Measurements from ENCODE around the gene HACD2.

The HACD2 gene

GRCh38 chr3:123528130-123528529, 56.7 kb downstream of the HACD2 start:
- Histone ChIP-seq H3K27ac (ENCODE audit: low read depth, low read length) (no peak overlapping the region), H3K4me2 (ENCODE audit: low read depth, low read length, poor library complexity, severe bottlenecking) (no peak overlapping the region), H4K20me1 (ENCODE audit: low read depth, low read length) (no peaks in the 10 kb centered on the region), H3K79me2 (ENCODE audit: insufficient read depth, low read length) (no peaks in the 10 kb centered on the region), H3K4me3 (ENCODE audit: insufficient read depth, low read length, poor library complexity, severe bottlenecking) (no peak overlapping the region), H3K36me3 (ENCODE audit: low read length) (no peaks in the 10 kb centered on the region), H2AFZ (ENCODE audit: low read depth, low read length, severe bottlenecking) (no peak overlapping the region), H3K9ac (ENCODE audit: low read length) (no peak overlapping the region), H3K9me2 (replicated peaks; ENCODE audit: insufficient read depth, low read length) (no peaks in the 10 kb centered on the region), H3F3A (ENCODE audit: insufficient read depth) (no peaks in the 10 kb centered on the region), H3K9me3 (ENCODE audit: insufficient read depth, low read length) (no peaks in the 10 kb centered on the region), H3K27me3 (ENCODE audit: low read length) (no peaks in the 10 kb centered on the region)
- TF ChIP-seq EZH2phosphoT487 (conservative IDR thresholded peaks at IDR 0.05; ENCODE audit: low read length) = no peak
- TF ChIP-seq CTCF (IDR thresholded peaks at IDR 0.05; ENCODE audit: insufficient read depth, low read length, poor library complexity, severe bottlenecking) = no peak

- TF ChIP-seq EZH2phosphoT487 (conservative IDR thresholded peaks at IDR 0.05; ENCODE audit: low read length) = no peak
- H3K27me3 ChIP-seq (ENCODE audit: low read length) = no peaks in the 10 kb centered on the region
- no peaks in the 10 kb centered on the region for H3K9me2 ChIP-seq (replicated peaks; ENCODE audit: insufficient read depth, low read length)
- H3K36me3 ChIP-seq (ENCODE audit: low read length) = no peaks in the 10 kb centered on the region
- H4K20me1 ChIP-seq (ENCODE audit: low read depth, low read length) = no peaks in the 10 kb centered on the region
- H3K9ac ChIP-seq (ENCODE audit: low read length) = no peak overlapping the region
- no peak overlapping the region for H3K27ac ChIP-seq (ENCODE audit: low read depth, low read length)
- no peak overlapping the region for H2AFZ ChIP-seq (ENCODE audit: low read depth, low read length, severe bottlenecking)
- no peaks in the 10 kb centered on the region for H3K9me3 ChIP-seq (ENCODE audit: insufficient read depth, low read length)
- no peaks in the 10 kb centered on the region for H3F3A ChIP-seq (ENCODE audit: insufficient read depth)
- H3K4me3 ChIP-seq (ENCODE audit: insufficient read depth, low read length, poor library complexity, severe bottlenecking) = no peak overlapping the region
- H3K79me2 ChIP-seq (ENCODE audit: insufficient read depth, low read length) = no peaks in the 10 kb centered on the region
- no peak overlapping the region for H3K4me2 ChIP-seq (ENCODE audit: low read depth, low read length, poor library complexity, severe bottlenecking)
Measured at GRCh38 chr3:123527046-123527445, 57.8 kb downstream of the HACD2 start.

- no peak overlapping the region for H2AFZ ChIP-seq (ENCODE audit: low read depth, low read length, severe bottlenecking)
- no peak overlapping the region for H3K27ac ChIP-seq (ENCODE audit: low read depth, low read length)
- H3K9me3 ChIP-seq (ENCODE audit: insufficient read depth, low read length) = no peaks in the 10 kb centered on the region
- no peak overlapping the region for H3K9ac ChIP-seq (ENCODE audit: low read length)
- H3K79me2 ChIP-seq (ENCODE audit: insufficient read depth, low read length) = no peaks in the 10 kb centered on the region
- H3K27me3 ChIP-seq (ENCODE audit: low read length) = no peaks in the 10 kb centered on the region
- no peaks in the 10 kb centered on the region for H3K36me3 ChIP-seq (ENCODE audit: low read length)
- no peak for TF ChIP-seq CTCF (IDR thresholded peaks at IDR 0.05; ENCODE audit: insufficient read depth, low read length, poor library complexity, severe bottlenecking)
- TF ChIP-seq EZH2phosphoT487 (conservative IDR thresholded peaks at IDR 0.05; ENCODE audit: low read length) = no peak
- no peak overlapping the region for H3K4me2 ChIP-seq (ENCODE audit: low read depth, low read length, poor library complexity, severe bottlenecking)
- no peak overlapping the region for H3K4me3 ChIP-seq (ENCODE audit: insufficient read depth, low read length, poor library complexity, severe bottlenecking)
- H3F3A ChIP-seq (ENCODE audit: insufficient read depth) = no peaks in the 10 kb centered on the region
- no peaks in the 10 kb centered on the region for H3K9me2 ChIP-seq (replicated peaks; ENCODE audit: insufficient read depth, low read length)
- H4K20me1 ChIP-seq (ENCODE audit: low read depth, low read length) = no peaks in the 10 kb centered on the region
Measured at GRCh38 chr3:123526474-123526873, 58.4 kb downstream of the HACD2 start.

- Histone ChIP-seq H3K4me2 (ENCODE audit: low read depth, low read length, poor library complexity, severe bottlenecking) (no peak overlapping the region), H3K27me3 (ENCODE audit: low read length) (no peaks in the 10 kb centered on the region), H3K4me3 (ENCODE audit: insufficient read depth, low read length, poor library complexity, severe bottlenecking) (no peak overlapping the region), H3K9ac (ENCODE audit: low read length) (no peak overlapping the region), H3K79me2 (ENCODE audit: insufficient read depth, low read length) (no peaks in the 10 kb centered on the region), H3F3A (ENCODE audit: insufficient read depth) (no peaks in the 10 kb centered on the region), H4K20me1 (ENCODE audit: low read depth, low read length) (no peaks in the 10 kb centered on the region), H3K27ac (ENCODE audit: low read depth, low read length) (no peak overlapping the region), H2AFZ (ENCODE audit: low read depth, low read length, severe bottlenecking) (no peak overlapping the region), H3K36me3 (ENCODE audit: low read length) (no peaks in the 10 kb centered on the region), H3K9me3 (ENCODE audit: insufficient read depth, low read length) (no peaks in the 10 kb centered on the region), H3K9me2 (replicated peaks; ENCODE audit: insufficient read depth, low read length) (no peaks in the 10 kb centered on the region)
- TF ChIP-seq EZH2phosphoT487 (conservative IDR thresholded peaks at IDR 0.05; ENCODE audit: low read length) (no peak), CTCF (IDR thresholded peaks at IDR 0.05; ENCODE audit: insufficient read depth, low read length, poor library complexity, severe bottlenecking) (no peak)
Measured at GRCh38 chr3:123525433-123525832, 59.4 kb downstream of the HACD2 start.

Measured in SU-DHL-6 (cell line).